Thyroid gland (tissue), 4 donors: ENCODE data around the gene KMO. TPM values are rescaled to one million over a fixed set of nuclear protein-coding genes. Genes with fewer than 3 reads are reported as not detected.

ENCODE experiments used
- DNase-seq, 2 donors: peaks; one replicate each; pipeline ENCODE4 v3.0.0-alpha.2; 2019
- H3K27ac ChIP-seq, 3 donors: fragments of 200-600 bp; sonication (generic); 1 replicate in 2 of 3; 2 replicates in 1 of 3; pipeline ENCODE4 v1.5.1; 2016 to 2019; ENCODE audit warnings: mild to moderate bottlenecking in 1 of 3, moderate library complexity in 1 of 3
- H3K27me3 ChIP-seq: fragments of 200-600 bp; sonication (generic); one replicate; pipeline ENCODE4 v1.5.1; 2019
- H3K36me3 ChIP-seq, 2 donors: fragments of 200-600 bp; sonication (generic); one replicate each; pipeline ENCODE4 v1.5.1; 2016 to 2019
- H3K4me1 ChIP-seq, 2 donors: fragments of 200-600 bp; sonication (generic); one replicate each; pipeline ENCODE4 v1.5.1; 2017 to 2019
- H3K4me3 ChIP-seq, 3 donors: fragments of 200-600 bp; sonication (generic); replicated peaks in 1 of 3; 1 replicate in 2 of 3; 2 replicates in 1 of 3; pipeline ENCODE4 v1.5.1; 2016; ENCODE audit warnings: mild to moderate bottlenecking in 1 of 3
- H3K9me3 ChIP-seq: fragments of 200-600 bp; sonication (generic); one replicate; pipeline ENCODE4 v1.5.1; 2017
- CTCF ChIP-seq, 6 experiments: fragments of 200-600 bp in 3 of 6; fragments of 450-650 bp in 3 of 6; sonication (generic) in 3 of 6; IDR thresholded peaks; one replicate each; pipeline ENCODE4 v1.5.1; 2016 to 2019; ENCODE audit warnings: antibody characterized with exemption in 6 of 6, mild to moderate bottlenecking in 2 of 6, inconsistent platforms in 1 of 6, moderate library complexity in 1 of 6
- POLR2A ChIP-seq, 2 donors: fragments of 450-650 bp; IDR thresholded peaks; one replicate each; pipeline ENCODE4 v1.6.1; 2017; ENCODE audit warnings: antibody characterized with exemption in 2 of 2, mild to moderate bottlenecking in 2 of 2, moderate library complexity in 1 of 2
- WGBS, 2 donors: methylation state at CpG; one replicate each; pipeline ENCODE4 v1.1.5; 2017; 5-methylcytosine and 5-hydroxymethylcytosine counted together
- intact Hi-C: fragments of 100-400 bp; cut with DNase I; formaldehyde crosslinking; loops from one replicate; pipeline ENCODE4 v1.15.1; 2023
- total RNA-seq, 4 donors: library from RNA; depleted of rRNA; stranded (reverse); fragments of >200 nt; gene quantifications; one replicate each; pipeline ENCODE4 v1.2.3, GENCODE V29; 2016

KMO gene
- total RNA-seq, 4 donors from 2014 or later, result 0.27 to 2.3 (median 0.39) TPM; not detected in 1

- Histone ChIP-seq H3K27ac (peak overlapping the region in 2 of 3 donors; percentile 65 to 73), H3K4me3 (peak overlapping the region in 1 of 3 donors; percentile 88), H3K9me3 (no peaks in the 10 kb centered on the region), H3K4me1 (peaks cover 18 to 27% of the 10 kb centered on the region in 2 donors), H3K27me3 (no peaks in the 10 kb centered on the region), H3K36me3 (no peaks in the 10 kb centered on the region)
- no peak for DNase-seq
- TF ChIP-seq CTCF (IDR thresholded peaks at IDR 0.05) (no peak), POLR2A (IDR thresholded peaks at IDR 0.05) (no peak)
- 84 to 89% methylated on average over 9 of the region's 9 CpGs for WGBS, 2 donors
- intact Hi-C loops, result loop anchor here (5.0 kb wide), 1 partner anchor 109 kb away; the partner anchor contains the start of gene KMO
Observed at GRCh38 chr1:241640867-241641622, 108.9 kb downstream of the KMO start.

GRCh38 chr1:241641773-241642592, 109.8 kb downstream of the KMO start:
- H3K4me1 ChIP-seq, result peaks cover 18 to 20% of the 10 kb centered on the region in 2 donors
- H3K9me3 ChIP-seq, result no peaks in the 10 kb centered on the region
- no peak overlapping the region for H3K27ac ChIP-seq
- H3K4me3 ChIP-seq, result no peak overlapping the region
- intact Hi-C loops, result loop anchor here (5.0 kb wide), 1 partner anchor 110 kb away; the partner anchor contains the start of gene KMO
- no peak for TF ChIP-seq CTCF (IDR thresholded peaks at IDR 0.05)
- H3K36me3 ChIP-seq, result no peaks in the 10 kb centered on the region
- 88 to 89% methylated on average over 12 of the region's 12 CpGs for WGBS, 2 donors
- DNase-seq, result no peak
- H3K27me3 ChIP-seq, result no peaks in the 10 kb centered on the region

GRCh38 chr1:241642593-241642944, 110.4 kb downstream of the KMO start:
- H3K27me3 ChIP-seq, result no peaks in the 10 kb centered on the region
- no peaks in the 10 kb centered on the region for H3K9me3 ChIP-seq
- no peak for DNase-seq
- no peaks in the 10 kb centered on the region for H3K36me3 ChIP-seq
- no peak overlapping the region for H3K4me3 ChIP-seq
- H3K4me1 ChIP-seq, result peaks cover 14 to 15% of the 10 kb centered on the region in 2 donors
- intact Hi-C loops, result loop anchor here (5.0 kb wide), 1 partner anchor 110 kb away; the partner anchor contains the start of gene KMO
- TF ChIP-seq POLR2A (IDR thresholded peaks at IDR 0.05), result no peak
- no peak for TF ChIP-seq CTCF (IDR thresholded peaks at IDR 0.05)
- H3K27ac ChIP-seq, result no peak overlapping the region
- 94 to 98% methylated on average over 1 of the region's 1 CpG for WGBS, 2 donors

- no peak overlapping the region for H3K4me3 ChIP-seq
- WGBS, 2 donors, result 97 to 100% methylated on average over 2 of the region's 2 CpGs
- no peak overlapping the region for H3K27ac ChIP-seq
- no peak for TF ChIP-seq CTCF (IDR thresholded peaks at IDR 0.05)
- no peak for TF ChIP-seq POLR2A (IDR thresholded peaks at IDR 0.05)
- DNase-seq, result no peak
- intact Hi-C loops, result loop anchor here (5.0 kb wide), 1 partner anchor 112 kb away; the partner anchor contains the start of gene KMO
- H3K9me3 ChIP-seq, result no peaks in the 10 kb centered on the region
- no peaks in the 10 kb centered on the region for H3K27me3 ChIP-seq
- H3K36me3 ChIP-seq, result no peaks in the 10 kb centered on the region
- H3K4me1 ChIP-seq, result no peaks in the 10 kb centered on the region
Observed at GRCh38 chr1:241644259-241644658, 112.1 kb downstream of the KMO start.
